Measurements from ENCODE around the gene ZNF432.
A peak's percentile ranks its signal among the peaks of the same experiment; 100 is the strongest.
"Not testable (repeated sequence)": the region's sequence is repeated elsewhere in the genome, so short reads cannot be mapped to it uniquely, and the experiment has no call there.

ZNF432 gene

GRCh38 chr19:52028027-52028779 is 20.4 kb downstream of the ZNF432 start, which contains the start of gene ZNF614:
ZNF614 (minus strand) TSS chr19:52028379; CDS start chr19:52025745, 2,634 bp downstream.
- H3K4me3 ChIP-seq (replicated peaks; ENCODE audit: low read depth, low read length): peak within 1 kb of the TSS; percentile 96
- TF ChIP-seq CTCF (IDR thresholded peaks at IDR 0.05; ENCODE audit: low read length, missing control alignments): no peak
- peak; percentile 89 for DNase-seq (ENCODE audit: low read depth)

- not testable (repeated sequence) for DNase-seq (ENCODE audit: low read depth); H3K4me3 ChIP-seq (replicated peaks; ENCODE audit: low read depth, low read length)
Observed at GRCh38 chr19:52026255-52026990, 22.2 kb downstream of the ZNF432 start.

GRCh38 chr19:52024478-52024877 is 24.2 kb downstream of the ZNF432 start:
- H3K4me3 ChIP-seq (replicated peaks; ENCODE audit: low read depth, low read length): not testable (repeated sequence)

GRCh38 chr19:52022193-52022592 is 26.4 kb downstream of the ZNF432 start:
- H3K4me3 ChIP-seq (replicated peaks; ENCODE audit: low read depth, low read length): no peak overlapping the region
- TF ChIP-seq CTCF (IDR thresholded peaks at IDR 0.05; ENCODE audit: low read length, missing control alignments): no peak
- DNase-seq (ENCODE audit: low read depth): no peak

More at GRCh38 chr19:52024478-52024877, 24.2 kb downstream of the ZNF432 start:
- DNase-seq (ENCODE audit: low read depth): not testable (repeated sequence)

GRCh38 chr19:52020506-52020905 is 28.1 kb downstream of the ZNF432 start:
- no peak for DNase-seq (ENCODE audit: low read depth)
- no peak for TF ChIP-seq CTCF (IDR thresholded peaks at IDR 0.05; ENCODE audit: low read length, missing control alignments)
- H3K4me3 ChIP-seq (replicated peaks; ENCODE audit: low read depth, low read length): no peak overlapping the region

- no peak for DNase-seq (ENCODE audit: low read depth)
- no peak overlapping the region for H3K4me3 ChIP-seq (replicated peaks; ENCODE audit: low read depth, low read length)
- no peak for TF ChIP-seq CTCF (IDR thresholded peaks at IDR 0.05; ENCODE audit: low read length, missing control alignments)
Observed at GRCh38 chr19:52010674-52011073, 38.0 kb downstream of the ZNF432 start.

GRCh38 chr19:52007806-52008557 is 40.7 kb downstream of the ZNF432 start, which contains the start of gene ZNF615:
ZNF615 (minus strand) TSS chr19:52008211; CDS start chr19:52003711, 4,500 bp downstream.
- peak; percentile 88 for DNase-seq (ENCODE audit: low read depth)
- H3K4me3 ChIP-seq (replicated peaks; ENCODE audit: low read depth, low read length): peak within 1 kb of the TSS; percentile 99
- TF ChIP-seq CTCF (IDR thresholded peaks at IDR 0.05; ENCODE audit: low read length, missing control alignments): no peak
